ENCODE data around the gene CENPU.

- TF ChIP-seq POLR2AphosphoS5 (IDR thresholded peaks at IDR 0.05) (no peak), EP300 (IDR thresholded peaks at IDR 0.05; ENCODE audit: low read depth) (no peak), POLR2A (IDR thresholded peaks at IDR 0.05) (no peak)
- TF ChIP-seq, protein P1, sequence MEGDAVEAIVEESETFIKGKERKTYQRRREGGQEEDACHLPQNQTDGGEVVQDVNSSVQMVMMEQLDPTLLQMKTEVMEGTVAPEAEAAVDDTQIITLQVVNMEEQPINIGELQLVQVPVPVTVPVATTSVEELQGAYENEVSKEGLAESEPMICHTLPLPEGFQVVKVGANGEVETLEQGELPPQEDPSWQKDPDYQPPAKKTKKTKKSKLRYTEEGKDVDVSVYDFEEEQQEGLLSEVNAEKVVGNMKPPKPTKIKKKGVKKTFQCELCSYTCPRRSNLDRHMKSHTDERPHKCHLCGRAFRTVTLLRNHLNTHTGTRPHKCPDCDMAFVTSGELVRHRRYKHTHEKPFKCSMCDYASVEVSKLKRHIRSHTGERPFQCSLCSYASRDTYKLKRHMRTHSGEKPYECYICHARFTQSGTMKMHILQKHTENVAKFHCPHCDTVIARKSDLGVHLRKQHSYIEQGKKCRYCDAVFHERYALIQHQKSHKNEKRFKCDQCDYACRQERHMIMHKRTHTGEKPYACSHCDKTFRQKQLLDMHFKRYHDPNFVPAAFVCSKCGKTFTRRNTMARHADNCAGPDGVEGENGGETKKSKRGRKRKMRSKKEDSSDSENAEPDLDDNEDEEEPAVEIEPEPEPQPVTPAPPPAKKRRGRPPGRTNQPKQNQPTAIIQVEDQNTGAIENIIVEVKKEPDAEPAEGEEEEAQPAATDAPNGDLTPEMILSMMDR (IDR thresholded peaks at IDR 0.05), result no peak
These were observed 27.4 kb downstream of the CENPU start for GRCh38 chr4:184706453-184706852.

Measured in transverse colon (tissue), 4 donors.